GM18508 (cell line): ENCODE data around the gene CRTAC1.

Source experiments
- ATAC-seq: cut with Tn5 transposase; IDR thresholded peaks from one replicate; pipeline ENCODE4 v1.9.1; 2021; ENCODE audit warnings: moderate number of reproducible peaks; ENCODE audit not compliant: insufficient read depth, unreplicated experiment

Gene CRTAC1

DNA sequence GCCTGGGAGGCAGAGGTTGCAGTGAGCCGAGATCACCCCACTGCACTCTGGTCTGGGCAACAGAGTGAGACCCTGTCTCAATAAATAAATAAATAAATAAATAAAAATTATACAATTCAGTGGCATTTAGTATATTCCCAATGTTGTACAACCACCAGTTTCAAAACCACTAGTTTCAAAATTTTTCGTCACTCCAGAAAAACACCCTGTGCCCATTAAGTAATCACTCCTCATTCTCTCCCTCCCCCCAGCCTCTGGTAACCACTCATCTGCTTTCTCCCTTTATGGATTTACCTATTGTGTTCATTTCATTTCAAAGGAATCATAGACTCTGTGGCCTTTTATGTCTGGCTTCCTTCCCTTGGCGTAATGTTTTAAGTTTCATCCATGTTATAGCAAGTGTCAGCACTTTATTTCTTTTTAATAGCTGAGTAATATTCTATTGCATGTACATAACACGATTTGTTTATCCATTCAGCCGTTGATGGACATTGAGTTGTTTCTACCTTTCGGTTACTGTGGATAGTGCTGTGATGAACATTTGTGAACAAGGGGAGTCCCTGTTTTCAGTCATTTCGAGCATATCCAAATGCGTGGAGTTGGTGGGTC lies 210.2 kb downstream of the CRTAC1 start:
- ATAC-seq, result no peak

DNA sequence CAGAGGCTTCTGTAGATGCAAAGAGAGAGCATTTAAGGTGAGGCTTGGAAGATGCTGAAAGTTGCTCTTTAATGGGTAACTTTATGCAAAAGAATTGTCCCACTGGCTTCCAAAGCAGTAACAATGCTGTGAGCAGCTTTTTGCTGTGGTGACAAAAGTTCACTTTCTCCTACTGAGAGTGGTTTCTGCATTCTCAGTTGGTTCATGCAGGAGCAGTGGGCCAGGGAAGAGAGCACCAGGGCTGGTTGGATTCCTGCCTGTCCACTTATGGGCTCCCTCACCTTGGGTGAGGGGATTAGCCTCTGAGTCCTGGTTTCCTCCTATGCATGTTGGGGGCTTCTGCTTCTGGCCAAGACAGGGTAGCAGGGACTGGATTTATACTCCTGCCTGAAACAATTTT lies 211.8 kb downstream of the CRTAC1 start:
- no peak for ATAC-seq

DNA sequence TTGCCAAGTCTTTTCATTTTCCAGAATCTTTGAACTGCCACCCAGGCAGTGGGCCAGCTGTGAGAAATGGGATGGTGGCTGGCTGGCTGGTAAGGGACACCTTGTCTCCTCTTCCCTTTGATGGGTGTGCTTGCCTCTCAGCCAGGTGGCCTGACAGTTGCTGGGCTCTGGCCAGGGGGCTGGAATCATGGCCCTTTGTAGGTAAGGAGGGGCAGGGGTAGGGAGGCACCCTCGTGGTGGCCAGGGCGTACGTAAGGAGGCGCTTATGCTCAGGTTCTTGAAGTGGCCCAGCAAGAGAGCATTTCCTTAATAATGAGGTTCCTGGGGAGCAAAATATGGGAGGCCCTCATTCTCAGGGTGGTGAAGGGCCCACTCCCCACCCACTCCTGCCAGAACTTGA lies 213.8 kb downstream of the CRTAC1 start:
- no peak for ATAC-seq
